ENCODE data around the gene YPEL2.

The YPEL2 gene

GRCh38 chr17:59436900-59437299, 105.4 kb downstream of the YPEL2 start:
- DNase-seq: no peak

DNA sequence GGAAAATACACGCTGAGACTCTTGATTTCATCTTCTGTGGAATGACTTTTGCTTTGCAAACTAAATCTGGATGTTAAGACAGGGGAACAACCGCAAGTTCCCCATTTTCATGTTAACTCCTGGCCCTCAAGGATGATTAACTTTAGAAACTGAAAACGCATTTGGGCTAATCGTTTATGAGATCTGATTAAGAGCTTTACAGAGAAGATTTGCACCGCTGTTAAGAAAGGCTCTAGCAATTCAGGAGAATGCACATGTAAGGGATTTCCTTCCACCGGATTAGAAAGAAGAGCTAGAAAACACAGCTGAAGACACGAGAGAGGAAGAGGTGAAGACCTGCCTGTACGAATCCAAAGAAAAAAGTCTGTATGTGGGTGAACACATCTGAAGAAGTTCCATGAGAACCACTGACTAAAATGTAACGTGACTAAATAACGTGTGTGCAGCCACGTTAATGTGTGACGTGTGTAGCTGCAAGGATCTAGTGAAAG, 106.4 kb downstream of the YPEL2 start:
- DNase-seq: no peak

- DNase-seq: no peak
Observed at GRCh38 chr17:59439262-59439661, 107.8 kb downstream of the YPEL2 start.

GRCh38 chr17:59439741-59440211, 108.3 kb downstream of the YPEL2 start:
- no peak for DNase-seq

GRCh38 chr17:59440757-59441463, 109.5 kb downstream of the YPEL2 start:
- peak; percentile 91 for DNase-seq

DNA sequence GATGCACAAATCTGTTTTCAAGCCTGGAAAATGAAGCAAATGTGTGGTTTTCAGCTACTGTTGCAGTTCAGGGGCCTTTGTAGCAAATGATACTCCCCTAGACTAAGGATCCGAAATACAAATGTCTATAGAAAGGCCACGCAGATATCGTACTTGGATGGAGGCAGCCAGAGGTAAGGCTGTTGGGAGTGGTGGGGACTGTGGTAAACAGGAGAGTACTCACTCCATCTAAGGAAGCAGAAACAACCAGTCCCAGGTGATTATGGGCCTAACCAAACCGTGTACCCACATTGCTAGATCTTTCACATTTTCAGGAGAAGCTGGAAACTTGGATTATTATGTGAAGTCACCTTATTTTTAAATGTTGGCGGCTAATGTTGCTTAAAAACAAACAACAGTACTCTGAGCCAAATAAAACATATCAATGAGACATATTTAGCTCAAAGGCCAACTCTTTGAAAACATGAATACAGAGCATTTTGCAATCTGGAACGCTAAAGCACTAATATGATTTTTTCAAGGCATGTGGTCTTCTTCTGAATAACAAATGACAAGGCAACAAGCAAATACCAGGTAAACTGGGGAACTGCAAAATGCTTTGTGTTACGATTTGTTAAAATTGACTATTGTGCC, 110.1 kb downstream of the YPEL2 start:
- DNase-seq: no peak

DNA sequence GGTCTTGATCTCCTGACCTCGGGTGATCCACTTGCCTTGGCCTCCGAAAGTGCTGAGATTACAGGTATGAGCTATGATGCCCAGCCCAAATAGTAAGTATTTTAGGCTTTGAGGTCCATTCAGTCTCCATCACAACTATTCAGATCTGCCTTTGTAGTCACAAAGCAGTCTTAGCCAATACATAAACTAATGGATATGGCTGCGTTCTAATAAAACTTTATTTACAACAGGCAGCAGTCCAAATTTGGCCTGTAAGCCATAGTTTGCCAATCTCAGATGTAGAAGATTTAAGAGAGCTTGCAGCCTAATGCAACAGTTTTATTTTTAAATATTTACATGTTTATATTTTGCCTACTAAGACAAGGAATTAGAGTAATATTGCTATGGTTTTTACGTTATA, 111.7 kb downstream of the YPEL2 start:
- DNase-seq: no peak

Data from activated CD8-positive, alpha-beta memory T cell treated with anti-CD3 and anti-CD28 coated beads, Interleukin-2, amount 50 U/mL, for 48 hours (primary cell).